GM18873 (cell line): ENCODE measurements around the gene C3orf22.
"Not testable (repeated sequence)": the region's sequence is repeated elsewhere in the genome, so short reads cannot be mapped to it uniquely, and the experiment has no call there.

ENCODE experiments used
- ATAC-seq: cut with Tn5 transposase; IDR thresholded peaks from one replicate; pipeline ENCODE4 v1.9.1; 2021; ENCODE audit warnings: mild to moderate bottlenecking, moderate library complexity, moderate number of reproducible peaks; ENCODE audit not compliant: unreplicated experiment, low FRiP score

Gene C3orf22

DNA sequence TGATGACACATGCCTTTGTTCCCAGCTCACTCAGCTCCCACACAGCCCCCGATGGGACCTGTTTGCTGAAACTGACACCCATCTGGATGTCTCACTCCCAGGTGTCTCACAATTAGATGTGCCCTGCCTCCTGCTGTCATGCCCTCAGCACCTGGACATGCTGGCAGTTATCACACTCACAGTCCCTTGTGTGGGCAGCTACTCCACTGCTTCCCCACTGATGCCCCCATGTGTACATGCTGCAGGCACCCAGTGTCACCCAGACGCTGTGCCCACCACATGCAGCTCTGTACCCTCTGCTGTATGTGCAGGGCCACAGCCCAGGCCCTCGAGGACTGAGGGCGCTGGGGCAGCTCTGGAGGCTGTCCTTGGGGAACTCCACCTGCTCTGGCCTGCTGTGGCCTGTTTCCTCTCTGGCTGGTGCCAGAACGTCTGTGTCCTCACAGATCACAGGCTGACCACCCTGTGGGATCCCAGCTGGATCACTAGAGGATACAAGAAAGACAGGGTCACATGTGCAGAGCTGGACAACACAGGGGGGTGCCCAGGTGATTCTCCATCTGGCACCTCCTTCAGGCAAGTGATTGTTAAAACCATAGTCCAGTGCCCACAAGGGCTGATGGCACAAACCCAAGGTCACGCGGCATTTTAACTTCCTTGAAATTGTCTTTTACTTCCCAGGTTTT is 14.0 kb downstream of the C3orf22 start:
- no peak for ATAC-seq

DNA sequence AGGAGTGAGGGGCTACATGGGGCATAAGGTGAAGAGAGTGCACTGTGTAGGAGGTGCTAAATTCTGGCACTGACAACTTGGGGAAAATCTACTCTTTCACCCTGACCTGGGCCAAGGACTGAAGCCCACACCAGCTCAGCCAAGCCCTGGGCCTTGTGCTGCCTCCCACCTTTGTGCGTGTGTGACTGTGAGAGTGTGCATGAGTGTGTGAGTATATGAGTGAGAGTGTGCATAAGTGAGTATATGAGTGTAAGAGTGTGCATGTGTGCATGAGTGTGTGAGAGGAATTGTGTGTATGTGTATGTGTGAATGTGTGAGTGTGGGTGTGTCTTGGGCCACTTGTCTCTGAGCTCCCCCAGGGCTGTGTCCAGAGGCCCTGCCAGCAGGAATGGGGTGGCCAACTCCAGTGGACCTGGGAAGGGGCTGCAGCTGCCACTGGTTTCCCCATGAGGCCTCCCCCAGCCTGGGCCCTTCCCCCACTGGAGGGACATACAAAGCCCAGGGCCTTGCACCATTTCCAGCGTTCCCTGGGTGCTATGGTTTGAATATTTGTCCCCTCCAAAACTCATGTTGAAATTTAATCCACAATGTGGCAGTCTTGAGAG is 15.2 kb downstream of the C3orf22 start:
- ATAC-seq: no peak

DNA sequence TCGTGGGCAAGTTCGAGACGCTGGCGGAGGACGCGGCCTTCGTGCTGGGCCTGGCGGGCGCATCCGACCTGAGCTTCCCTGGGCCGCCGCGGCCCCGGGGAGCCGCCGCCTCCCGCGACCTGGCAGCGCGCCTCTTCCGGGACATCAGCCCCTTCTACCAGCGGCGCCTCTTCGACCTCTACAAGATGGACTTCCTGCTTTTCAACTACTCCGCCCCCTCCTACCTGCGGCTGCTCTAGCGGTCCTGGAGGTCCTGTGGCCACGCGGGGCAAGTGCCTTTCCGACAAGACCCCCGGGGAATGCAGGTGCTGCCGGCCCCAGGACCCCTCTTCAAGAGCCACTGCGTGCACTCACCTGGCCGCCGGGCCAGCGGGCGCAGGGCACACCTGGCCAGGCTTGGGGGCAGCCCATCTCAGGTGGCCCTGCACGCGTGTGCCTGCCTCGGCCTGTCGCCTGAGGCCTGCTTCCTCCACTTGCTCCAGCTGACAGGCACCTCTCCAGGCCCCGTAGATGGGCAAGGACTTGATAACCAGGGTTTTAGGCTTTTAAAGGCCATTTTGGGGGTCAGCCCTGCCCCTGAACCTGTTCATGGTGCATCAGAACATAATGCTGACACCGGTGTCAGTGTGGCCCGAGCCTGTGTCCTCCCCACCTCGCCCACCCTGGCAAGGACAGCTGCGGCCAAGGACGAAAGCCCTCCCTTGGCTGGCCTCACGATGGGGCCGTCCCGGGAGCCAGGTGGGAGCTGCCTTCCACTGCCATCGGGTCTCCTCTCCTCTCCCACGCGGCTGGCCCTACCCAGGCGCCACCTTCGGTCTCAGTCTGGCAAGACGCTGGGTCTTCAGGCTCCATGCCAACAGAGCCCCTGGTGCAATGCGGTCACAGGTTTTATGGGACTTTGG is 16.1 kb downstream of the C3orf22 start:
- ATAC-seq: no peak

DNA sequence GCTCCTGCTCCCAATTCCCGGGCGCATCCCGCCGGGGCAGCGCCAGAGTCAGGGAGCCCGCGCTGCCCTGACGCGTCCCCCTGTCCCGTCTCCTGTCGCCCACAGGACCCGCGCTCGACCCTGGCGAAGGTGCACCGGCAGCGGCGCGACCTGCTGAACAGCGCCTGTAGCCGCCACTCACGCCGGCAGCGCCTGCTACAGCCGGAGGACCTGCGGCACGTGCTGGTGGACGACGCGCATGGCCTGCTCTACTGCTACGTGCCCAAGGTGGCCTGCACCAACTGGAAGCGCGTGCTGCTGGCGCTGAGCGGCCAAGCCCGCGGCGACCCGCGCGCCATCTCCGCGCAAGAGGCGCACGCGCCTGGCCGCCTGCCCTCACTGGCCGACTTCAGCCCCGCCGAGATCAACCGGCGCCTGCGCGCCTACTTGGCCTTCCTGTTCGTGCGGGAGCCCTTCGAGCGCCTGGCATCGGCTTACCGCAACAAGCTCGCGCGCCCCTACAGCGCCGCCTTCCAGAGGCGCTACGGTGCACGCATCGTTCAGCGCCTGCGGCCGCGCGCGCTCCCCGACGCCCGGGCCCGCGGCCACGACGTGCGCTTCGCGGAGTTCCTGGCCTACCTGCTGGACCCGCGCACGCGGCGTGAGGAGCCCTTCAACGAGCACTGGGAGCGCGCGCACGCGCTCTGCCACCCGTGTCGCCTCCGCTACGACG is 16.9 kb downstream of the C3orf22 start:
- no peak for ATAC-seq

DNA sequence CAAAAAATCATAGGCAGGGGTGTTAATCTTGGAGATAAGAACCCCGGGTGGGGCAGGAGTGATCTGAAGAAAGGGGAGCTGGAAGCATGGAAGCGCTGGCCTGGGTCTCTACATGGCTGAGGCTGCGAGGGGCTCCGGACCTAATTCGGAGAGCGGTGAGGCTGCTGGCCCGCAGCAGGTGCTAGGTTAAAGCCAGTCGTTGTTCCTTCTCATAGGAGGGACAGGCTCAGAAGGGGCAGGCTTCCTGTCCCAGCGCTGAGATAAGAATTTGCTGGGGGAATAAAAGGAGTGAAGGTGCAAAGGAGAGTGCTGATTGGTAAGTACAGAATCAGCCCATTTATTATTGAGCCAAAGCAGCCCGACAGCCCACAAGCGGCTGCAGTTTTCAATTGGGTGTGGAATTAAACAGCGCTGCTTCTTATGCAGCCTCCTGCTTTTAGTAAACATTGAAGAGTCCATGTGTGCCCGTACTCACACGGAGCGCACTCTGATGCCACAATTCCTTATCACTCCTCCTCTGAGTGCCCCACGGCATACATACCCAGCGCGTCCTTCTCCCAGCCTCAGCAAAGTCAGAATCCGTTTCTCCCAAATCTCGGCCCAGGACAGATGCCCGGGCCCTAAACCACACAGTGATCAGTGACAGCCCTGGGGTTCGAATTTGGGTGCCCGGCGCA is 17.6 kb downstream of the C3orf22 start:
- no peak for ATAC-seq

DNA sequence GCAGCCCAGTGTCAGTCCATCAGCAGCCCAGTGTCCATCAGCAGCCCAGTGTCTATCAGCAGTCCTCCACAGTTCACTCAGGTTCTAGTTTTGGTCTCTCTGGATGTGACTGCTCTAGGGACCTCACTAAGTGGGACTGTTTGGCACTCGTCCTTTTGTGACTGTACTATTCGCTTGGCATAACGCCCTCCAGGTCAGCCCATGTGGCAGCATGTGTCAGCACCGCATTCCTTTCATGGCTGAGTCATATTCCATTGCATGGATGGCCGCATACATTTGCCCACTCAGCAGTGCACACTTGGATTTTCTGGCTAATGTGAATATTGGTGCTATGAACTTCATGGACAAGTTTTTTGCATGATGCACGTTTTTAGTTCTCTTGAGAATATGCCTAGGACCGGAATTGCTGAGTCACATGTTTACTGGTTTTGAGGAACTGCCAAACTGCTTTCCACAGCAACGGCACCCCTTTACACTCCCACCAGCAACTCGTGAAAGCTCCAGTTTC is 18.3 kb downstream of the C3orf22 start:
- no peak for ATAC-seq

DNA sequence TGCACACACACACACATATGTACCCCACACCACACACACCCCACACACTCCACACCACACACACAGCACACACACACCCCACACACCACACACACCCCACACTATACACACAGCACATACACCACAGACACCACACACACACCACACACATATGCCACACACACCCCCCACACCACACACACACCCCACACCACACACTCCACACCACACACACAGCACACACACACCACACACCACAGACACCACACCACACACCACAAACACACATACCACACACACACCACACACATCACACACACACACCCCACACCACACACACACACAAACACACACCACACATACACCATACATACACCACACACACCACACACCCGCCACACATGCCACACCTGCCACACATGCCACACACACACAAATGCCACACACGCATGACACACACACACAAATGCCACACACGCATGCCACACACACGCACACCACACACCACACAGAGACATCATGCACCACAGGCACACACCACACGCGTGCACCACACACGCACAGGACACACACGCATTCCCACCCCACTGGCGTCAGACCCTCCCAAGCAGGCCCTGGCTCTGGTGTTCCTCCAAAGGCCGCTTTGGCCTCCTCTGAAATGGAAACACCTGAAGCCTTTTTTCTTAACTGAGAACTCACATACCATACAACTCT is 19.0 kb downstream of the C3orf22 start:
- ATAC-seq: no peak

DNA sequence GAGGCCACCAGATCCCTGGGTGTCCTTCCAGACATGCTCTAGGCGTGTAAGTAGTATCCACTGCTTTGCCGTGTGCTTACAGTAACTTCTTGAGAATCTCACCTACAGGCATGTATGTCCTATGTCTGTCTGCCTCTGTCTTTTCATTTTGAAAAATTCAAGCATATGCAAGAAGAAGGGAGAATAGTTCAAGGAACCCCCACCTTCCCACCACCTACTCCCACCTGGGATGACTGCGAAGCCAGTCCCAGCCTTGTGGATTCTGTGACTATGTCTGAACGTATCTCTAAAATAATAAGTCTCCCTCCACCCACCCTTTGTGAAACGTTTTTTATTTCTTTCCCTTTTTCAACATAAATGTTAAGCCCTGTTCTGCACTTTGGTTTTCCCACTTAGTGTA is 19.8 kb downstream of the C3orf22 start:
- ATAC-seq: no peak

DNA sequence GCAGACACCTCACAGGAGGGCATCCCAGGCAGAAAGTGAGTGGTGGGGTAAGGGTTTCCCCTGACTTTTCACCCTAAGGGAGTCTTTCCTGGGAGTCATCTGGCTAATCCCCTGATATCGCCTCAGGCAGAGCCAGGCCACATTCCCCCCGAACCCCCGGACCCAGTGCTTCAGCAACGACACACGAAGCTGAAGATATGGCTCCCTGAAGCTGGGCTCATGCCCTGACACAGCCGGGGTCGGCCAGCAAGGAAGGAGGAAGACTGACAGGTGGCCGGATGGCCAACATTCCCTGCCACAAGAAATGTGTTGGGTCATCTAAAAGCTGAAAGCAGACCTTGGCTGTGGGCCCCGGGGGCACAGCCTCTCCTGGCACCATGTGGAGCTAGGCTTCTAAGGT is 20.4 kb downstream of the C3orf22 start:
- ATAC-seq: no peak

DNA sequence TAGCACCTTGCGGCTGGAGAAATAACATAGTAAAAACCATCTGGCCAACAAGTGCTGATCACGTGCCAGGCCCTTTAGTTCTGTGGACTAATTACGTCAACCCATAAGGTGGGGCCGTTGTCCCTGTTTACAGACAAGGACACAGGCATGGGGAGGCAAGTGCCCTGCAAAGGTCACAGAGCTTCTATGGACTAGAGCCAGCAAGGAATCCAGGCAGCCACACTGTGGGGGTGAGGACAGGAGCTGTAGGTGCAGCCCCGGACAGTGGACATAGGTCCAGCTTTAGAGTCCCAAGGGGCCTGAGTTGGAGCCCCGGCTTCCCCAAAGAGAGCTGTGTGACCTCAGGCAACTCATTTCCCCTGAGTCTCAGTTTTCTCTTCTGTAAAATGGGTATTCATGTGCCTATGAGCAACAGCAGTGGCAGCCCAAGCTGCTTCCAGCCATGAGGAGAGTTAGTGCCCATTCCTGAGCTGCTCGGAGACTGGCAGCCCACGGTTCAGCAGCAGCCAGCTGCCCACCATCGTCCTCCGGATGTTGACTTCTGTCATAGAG is 20.9 kb downstream of the C3orf22 start:
- ATAC-seq: no peak

DNA sequence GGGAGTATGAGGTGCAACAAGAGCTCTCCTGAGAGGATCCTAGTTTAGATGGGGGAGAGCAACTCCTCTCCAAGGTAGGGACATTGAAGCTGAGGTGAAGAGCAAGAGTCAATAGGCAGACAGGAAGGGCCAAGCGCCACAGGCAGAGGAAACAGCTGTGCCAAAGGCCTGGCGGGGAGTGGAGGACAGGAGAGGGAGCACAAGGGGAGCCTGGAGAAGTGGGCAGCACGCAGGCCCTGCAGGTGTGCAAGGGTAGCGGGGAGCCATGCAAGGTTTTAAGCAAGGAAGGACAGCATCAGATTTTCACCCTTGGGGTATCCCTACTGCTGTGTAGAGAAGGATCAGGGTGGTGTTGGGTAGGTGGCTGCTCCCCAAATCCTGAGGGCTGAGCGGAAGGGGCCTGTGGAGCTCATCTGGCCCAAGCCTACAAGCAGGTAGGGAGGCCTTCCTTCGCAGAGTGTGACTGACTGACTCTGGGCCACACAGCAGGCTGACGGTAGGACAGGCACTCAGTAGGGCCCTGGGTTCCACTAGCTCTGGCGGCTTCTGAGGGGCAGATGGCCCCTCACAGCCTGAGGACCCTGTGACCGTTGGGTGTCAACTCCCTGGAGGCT is 21.5 kb downstream of the C3orf22 start:
- ATAC-seq: no peak

DNA sequence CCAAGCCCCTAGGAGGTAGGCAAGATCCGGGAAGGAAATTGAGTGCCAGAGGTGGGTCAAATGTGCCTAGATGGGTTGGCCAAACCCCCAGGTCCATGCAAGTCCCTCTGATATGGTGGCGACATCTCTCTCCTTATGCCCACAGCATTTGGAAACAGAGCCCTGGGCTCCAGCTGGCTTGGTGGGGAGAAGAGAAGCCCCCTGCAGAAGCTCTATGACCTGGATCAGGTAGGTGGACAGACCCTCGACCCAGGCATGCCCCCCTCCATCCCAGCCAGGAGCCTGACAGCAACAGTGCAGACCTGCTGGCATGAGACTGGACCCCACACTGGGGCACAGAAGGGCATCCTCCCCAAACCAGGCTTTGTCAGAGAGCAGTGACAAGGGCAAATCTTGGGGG is 22.6 kb downstream of the C3orf22 start:
- no peak for ATAC-seq

DNA sequence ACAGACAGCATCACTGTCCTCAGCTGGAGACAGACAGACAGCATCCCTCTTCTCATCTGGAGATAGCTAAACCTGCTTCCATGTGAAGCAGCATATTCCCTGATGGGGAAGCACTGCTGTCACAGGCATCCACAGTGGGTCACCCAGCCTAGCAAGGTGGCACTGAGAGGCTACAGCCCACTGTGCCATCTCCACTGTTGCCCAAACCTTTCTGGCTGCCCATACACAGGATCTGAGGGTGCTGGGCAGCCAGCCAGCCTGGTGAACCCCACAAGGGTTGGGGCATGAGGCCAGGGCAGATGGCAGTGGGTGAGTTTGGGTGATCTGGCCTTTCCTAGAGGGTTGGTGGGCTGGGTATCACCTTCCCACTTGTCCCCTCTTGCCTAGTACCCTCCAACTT is 23.1 kb downstream of the C3orf22 start:
- no peak for ATAC-seq

DNA sequence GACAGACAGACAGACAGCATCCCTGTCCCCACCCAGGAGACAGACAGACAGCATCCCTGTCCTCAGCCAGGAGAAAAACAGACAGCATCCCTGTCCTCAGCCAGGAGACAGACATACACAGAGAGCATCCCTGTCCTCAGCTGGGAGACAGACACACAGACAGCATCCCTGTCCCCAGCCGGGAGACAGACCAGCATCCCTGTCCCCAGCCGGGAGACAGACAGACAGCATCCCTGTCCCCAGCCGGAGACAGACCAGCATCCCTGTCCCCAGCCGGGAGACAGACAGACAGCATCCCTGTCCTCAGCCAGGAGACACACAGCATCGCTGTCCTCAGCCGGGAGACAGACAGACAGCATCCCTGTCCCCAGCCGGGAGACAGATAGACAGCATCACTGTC is 24.0 kb downstream of the C3orf22 start:
- ATAC-seq: not testable (repeated sequence)

DNA sequence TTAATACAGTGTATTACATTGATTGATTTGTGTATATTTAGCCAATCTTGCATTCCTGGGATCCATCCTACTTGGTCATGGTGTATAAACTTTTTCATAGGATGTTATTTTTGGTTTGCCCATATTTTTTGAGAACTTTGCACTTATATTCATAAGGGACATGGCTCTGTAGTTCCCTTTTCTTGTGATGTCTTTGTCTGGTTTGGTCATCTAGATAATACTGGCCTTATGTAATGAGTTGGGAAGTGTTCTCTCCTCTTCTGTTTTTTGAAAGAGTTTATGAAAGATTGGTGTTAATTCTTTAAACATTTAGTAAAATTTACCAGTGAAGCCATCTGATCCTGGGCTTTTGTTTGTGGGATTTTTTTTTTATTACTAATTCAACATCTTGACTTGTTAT is 25.2 kb downstream of the C3orf22 start:
- ATAC-seq: no peak

DNA sequence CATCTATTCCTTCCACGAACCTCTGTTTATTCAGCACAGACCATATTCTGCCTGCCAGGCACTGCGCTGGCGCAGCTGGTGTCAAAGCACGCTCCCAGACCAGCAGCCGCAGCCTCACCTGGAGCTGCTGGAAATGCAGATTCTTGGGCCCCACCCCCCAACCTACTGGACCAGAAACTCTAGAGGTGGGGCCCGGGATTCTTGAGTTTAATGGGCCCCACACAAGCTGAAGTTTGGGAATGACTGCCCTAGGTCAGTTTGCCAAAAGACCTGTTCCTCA is 27.7 kb downstream of the C3orf22 start:
- ATAC-seq: no peak

DNA sequence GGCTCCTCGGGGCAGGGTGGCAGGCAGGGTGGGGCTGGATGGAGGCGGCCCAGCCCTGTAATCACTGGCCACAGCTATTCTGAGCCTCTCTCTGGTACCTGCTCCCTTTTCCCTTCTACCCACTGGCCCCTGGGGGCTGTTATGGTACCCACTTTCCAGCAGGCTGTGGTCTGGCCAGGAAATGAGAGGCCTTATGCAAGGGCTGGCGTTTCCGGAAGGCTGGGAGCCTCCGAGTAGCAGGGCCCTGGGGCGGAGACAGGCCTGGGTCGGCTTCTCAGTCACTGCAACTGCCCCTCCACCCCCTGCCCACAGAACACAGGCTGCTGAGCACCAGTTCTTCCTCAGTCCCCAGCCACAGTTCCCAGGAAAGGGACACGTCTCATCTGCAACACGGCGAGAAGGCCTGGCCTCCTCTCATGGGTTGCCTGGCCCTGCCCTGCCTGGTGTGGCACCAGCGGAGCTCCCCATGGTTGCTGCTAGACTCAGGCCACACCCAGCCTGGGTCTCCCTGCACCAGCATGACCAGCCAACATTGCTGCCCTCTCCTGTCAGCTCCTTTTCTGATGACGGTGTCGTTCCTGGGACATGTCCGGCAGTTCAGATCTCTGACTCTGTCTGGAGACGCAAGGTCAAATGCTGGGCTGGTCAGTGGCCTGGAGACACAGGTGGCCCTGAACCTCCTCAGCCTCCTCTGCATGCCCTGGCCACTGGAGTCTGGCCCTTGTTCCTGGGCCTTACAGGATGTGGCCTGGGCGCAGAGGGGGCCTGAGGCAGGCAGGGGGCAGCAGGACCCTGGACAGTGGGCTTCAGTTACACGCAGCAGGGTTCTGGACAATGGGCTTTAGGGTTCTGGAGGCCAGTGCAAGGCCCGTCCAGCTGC is 28.3 kb downstream of the C3orf22 start:
- no peak for ATAC-seq

DNA sequence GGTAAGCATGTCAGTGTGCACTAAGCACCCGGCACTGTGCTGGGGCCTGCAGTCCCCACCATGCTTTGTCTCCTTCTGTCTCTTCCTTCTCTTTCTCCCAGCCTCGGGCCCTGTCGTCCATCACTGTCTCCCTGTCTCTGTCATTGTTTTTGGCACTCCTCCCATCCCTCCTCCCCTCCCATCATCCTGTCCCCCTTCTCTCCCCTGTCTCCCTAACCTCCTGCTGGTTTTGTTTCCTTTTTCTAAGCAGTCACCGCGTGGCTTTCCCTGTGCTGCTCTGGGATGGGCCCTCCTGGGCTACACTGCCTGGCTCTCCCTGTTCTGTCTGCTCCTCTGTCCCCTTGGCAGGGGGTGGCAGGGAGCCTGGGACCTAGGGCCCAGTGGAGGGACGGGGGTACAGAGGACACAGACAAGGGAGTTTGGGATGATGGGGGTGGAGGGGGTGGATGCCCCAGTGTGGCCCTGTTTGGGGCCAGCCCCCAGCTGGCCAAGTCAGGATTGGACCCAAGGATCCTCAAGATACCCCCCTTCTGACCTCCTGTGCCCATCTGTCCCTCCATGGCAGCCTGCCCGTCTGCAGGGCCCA is 29.1 kb downstream of the C3orf22 start:
- no peak for ATAC-seq
